NB4 (cell line): ENCODE measurements around the gene NUDC.

Experiments
- DNase-seq: peaks from one replicate; pipeline ENCODE4 v3.0.0; 2010; ENCODE audit warnings: low read depth
- H3K4me3 ChIP-seq: one replicate; pipeline ENCODE4 v1.5.1; 2011; ENCODE audit warnings: mild to moderate bottlenecking, low read depth, low read length, moderate library complexity
- CTCF ChIP-seq: IDR thresholded peaks from one replicate; pipeline ENCODE4 v1.5.1; 2012; ENCODE audit warnings: low read depth, low read length
- MAX ChIP-seq: IDR thresholded peaks from 2 replicates; pipeline ENCODE4 v1.6.1; 2011; ENCODE audit warnings: low read depth, low read length
- MYC ChIP-seq: IDR thresholded peaks from 2 replicates; pipeline ENCODE4 v1.6.1; 2011; ENCODE audit warnings: low read depth, low read length
- POLR2A ChIP-seq: IDR thresholded peaks from 2 replicates; pipeline ENCODE4 v1.6.1; 2011; ENCODE audit warnings: mild to moderate bottlenecking; ENCODE audit not compliant: insufficient read length; ENCODE audit errors: extremely low read depth

Gene NUDC

GRCh38 chr1:26897351-26897750 is 24.2 kb upstream of the NUDC start:
- DNase-seq: no peak
- TF ChIP-seq MYC (no peak), POLR2A (no peak), CTCF (no peak), MAX (no peak)
- H3K4me3 ChIP-seq: no peak overlapping the region

GRCh38 chr1:26900001-26900814 is 21.3 kb upstream of the NUDC start, which contains the start of gene GPATCH3:
GPATCH3 (minus strand) TSS chr1:26900467; CDS start chr1:26900442, 25 bp downstream.
- TF ChIP-seq POLR2A (peak; percentile 75), MYC (no peak), CTCF (no peak), MAX (peak; percentile 70)
- peak within 1 kb of the TSS; percentile 80 for H3K4me3 ChIP-seq
- peak; percentile 92 for DNase-seq

GRCh38 chr1:26900815-26901511 is 20.6 kb upstream of the NUDC start:
- peak overlapping the region; percentile 80 for H3K4me3 ChIP-seq
- TF ChIP-seq MYC (no peak), MAX (no peak), POLR2A (no peak)
- DNase-seq: no peak

GRCh38 chr1:26907071-26907917 is 14.2 kb upstream of the NUDC start:
- no peak for TF ChIP-seq CTCF
- TF ChIP-seq MAX: no peak
- TF ChIP-seq MYC: no peak
- no peak for TF ChIP-seq POLR2A
- DNase-seq: no peak
- no peak overlapping the region for H3K4me3 ChIP-seq

GRCh38 chr1:26909951-26910342 is 11.6 kb upstream of the NUDC start:
- H3K4me3 ChIP-seq: no peak overlapping the region
- DNase-seq: no peak
- TF ChIP-seq MYC (no peak), POLR2A (no peak), CTCF (no peak), MAX (no peak)
